Stimulated activated CD4-positive, alpha-beta T cell treated with anti-CD3 and anti-CD28 coated beads, Interleukin-12 subunit alpha, Interleukin-12 subunit beta, amount 100 ng/mL, for 48 hours (primary cell): ENCODE data around the gene TERT.
A peak's percentile ranks its signal among the peaks of the same experiment; 100 is the strongest.

Experiments
- DNase-seq, 3 donors: peaks; one replicate each; pipeline ENCODE4 v3.0.0-alpha.2; 2020; ENCODE audit warnings: low read depth in 2 of 3, low spot score in 1 of 3

TERT gene

GRCh38 chr5:1265026-1265425, 29.8 kb downstream of the TERT start:
- DNase-seq: no peak

DNA sequence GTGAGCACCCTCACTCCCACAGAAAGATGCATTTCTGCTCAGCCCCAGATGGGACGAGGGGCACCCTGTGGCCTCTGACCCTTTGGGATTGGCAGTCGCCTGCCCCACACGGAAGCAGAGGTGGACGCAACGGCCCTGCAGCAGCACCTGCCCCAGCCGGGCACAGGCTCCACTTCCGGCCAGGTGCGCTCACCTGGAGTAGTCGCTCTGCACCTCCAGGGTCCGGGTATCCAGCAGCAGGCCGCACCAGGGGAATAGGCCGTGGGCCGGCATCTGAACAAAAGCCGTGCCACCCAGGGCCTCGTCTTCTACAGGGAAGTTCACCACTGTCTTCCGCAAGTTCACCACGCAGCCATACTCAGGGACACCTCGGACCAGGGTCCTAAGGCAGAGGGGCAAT, 30.7 kb downstream of the TERT start:
- DNase-seq: no peak

- no peak for DNase-seq
Measured at GRCh38 chr5:1262381-1262780, 32.5 kb downstream of the TERT start.

DNA sequence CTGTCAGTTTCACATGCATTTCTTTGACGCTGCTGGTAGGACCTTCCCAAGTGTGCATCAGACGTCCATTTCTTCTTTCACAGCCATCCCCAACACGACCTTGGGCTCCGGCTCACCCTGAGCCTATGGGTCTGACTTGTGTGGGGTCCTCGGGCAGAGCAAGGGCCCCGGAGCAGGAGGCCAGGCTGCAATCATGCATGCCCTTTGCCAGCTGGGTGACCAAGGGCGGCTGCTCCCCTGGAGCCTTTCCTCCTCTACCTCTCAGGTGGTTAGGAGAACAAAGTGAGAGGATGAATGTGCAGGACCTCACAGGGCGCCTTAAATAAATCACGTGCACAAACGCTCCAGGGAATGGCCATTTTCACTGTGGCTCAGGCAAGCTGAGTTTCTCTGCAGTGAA, 33.2 kb downstream of the TERT start:
- no peak for DNase-seq

DNA sequence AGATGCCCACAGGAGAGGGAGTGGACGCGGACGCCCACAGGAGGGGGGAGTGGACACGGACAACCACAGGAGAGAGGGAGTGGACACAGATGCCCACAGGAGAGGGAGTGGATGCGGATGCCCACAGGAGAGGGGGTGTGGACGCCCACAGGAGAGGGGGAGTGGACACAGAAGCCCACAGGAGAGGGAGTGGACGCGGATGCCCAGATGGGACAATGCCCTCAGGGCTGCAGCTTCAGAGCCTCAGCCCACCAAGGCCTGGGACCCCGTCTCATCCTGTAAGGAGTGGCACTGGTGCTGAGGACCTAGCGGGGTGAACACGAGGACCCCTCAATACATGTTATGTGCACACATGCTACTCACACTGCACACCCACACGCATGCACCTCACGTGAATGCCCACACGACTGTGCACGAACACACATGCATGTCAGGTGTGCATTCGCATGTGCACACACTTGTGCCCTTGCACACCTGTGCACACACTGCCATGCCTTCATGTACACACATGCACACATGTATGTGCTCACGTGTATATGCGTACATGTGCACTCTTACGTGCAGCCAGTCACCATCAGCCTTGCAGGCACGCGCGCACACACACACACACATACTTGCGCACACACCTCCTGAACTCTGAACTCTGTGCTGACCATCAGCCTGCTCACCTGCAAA, 34.9 kb downstream of the TERT start:
- no peak for DNase-seq

GRCh38 chr5:1257841-1258240, 37.0 kb downstream of the TERT start:
- DNase-seq: no peak

DNA sequence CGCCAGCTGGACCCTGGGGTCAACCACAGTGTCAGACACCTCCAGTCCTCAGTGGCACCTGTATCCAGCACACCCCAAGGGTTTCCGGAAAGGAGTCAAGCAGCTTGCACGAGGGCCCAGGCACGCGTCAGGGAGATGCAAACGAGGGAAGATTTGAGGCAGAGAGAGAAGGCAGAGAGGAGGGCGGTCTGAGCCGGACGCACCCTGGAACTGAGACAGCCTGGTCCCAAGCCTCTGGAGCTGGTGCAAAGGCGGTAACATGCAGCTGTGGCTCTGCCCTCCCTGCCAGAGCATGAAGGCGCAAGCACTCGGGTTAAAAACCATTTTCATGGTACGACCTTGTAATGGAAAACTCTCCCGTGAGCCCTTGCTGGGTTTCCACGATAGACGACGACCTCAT, 37.5 kb downstream of the TERT start:
- no peak for DNase-seq

GRCh38 chr5:1256776-1257175, 38.1 kb downstream of the TERT start:
- DNase-seq: no peak

GRCh38 chr5:1255081-1255561, 39.7 kb downstream of the TERT start:
- DNase-seq: peak in 2 of 3 donors; percentile 8

DNA sequence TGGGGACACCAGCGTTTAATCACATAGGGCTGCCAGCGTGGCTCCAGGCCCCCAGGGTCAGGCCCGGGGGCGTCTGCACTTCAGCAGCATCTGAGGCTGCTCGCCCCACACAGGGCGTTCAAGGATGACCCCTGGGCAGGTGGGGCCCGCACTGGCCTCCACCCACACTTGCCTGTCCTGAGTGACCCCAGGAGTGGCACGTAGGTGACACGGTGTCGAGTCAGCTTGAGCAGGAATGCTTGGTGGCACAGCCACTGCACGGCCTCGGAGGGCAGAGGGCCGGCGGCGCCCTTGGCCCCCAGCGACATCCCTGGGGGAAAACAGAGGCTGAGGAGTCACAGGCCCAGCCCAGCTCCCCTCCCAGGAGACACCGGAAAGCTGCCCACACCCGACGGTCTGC, 40.7 kb downstream of the TERT start:
- DNase-seq: no peak

- DNase-seq: no peak
Measured at GRCh38 chr5:1253456-1254105, 41.3 kb downstream of the TERT start.

- no peak for DNase-seq
Measured at GRCh38 chr5:1252681-1253080, 42.2 kb downstream of the TERT start.

GRCh38 chr5:1251678-1252580, 42.9 kb downstream of the TERT start:
- no peak for DNase-seq

DNA sequence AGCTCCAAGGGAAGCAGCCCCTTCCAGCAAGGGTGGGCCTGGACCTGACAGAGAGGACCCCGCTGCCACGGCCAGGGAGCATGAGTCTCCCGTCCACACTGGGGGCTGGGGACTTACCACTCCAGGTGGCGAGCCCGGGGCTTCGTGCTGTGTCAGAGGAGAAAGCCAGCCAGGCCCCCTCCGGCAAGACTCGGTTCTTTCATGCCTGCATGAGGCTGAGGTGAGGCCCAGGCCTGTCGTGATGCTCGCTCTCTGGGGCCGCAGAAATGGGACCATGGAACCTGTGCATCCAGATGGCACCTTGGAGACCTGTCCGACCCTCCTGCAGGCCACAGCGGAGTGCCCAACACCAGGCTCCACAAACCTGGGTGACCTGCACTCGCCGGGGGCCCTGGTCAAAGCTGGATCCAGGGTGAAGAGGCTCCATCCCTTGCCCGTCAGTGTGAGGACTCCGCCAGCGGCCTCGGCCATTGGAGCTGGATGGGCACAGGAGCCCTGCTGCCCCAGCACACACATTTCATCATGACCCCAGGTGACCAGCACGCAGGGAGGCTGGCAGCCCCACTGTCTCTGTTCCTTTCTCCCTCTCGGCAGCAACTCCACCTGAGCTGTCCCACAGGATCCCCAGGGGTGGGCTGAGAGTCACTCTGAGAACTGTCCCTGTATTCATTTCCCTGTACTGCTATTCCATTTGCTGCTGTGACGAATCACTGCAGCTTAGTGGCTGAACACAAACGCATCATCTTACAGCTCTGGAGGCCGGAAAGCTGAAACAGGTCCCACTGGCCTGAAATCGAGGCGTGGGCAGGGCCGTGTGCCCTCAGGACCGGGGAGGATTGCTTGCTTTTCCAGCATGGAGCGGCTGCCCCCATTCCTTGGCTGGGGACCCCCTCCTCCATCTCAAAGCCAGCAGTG, 45.2 kb downstream of the TERT start:
- no peak for DNase-seq

GRCh38 chr5:1247811-1248210, 47.1 kb downstream of the TERT start:
- no peak for DNase-seq

- DNase-seq: peak in 1 of 3 donors; percentile 19
Measured at GRCh38 chr5:1246711-1247431, 48.0 kb downstream of the TERT start.

GRCh38 chr5:1245905-1246576, 48.8 kb downstream of the TERT start:
- no peak for DNase-seq

DNA sequence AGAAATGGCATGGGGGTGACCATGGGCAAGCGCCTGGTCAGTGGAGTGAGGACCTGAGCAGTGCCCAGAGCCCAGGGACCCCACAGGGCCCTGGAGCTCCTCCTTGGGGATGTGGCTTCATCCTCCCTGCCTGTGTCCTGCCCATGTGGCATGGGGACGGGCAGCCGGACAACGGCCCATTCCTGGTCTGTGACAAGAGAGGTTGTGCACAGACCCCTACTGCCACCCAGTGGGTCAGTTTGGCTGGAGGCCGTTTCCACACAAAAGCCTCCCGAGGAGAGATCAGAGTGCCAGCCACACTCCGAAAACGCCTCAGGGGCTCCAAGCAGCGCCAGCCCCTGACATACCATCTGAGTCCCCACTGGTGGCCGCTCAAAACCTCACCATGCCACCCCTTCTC, 49.9 kb downstream of the TERT start:
- DNase-seq: no peak

DNA sequence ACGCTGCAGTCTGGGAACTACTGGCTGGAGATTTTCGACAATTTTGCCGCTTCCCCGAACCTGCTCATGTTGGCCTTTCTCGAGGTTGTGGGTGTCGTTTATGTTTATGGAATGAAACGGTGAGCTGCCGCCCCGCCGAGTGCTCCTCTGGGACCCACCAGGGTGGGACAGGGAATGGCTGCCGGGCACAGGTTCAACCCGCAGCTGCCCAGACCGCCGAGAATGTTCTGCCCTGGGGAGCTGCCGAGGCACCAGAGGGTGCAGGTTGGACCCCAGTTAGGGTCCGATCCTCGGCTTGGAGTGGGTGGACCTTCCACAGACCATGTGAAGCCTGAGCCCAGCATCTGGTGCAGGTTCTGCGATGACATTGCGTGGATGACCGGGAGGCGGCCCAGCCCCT, 50.6 kb downstream of the TERT start:
- no peak for DNase-seq
